HPDE6-E6E7 (cell line): ENCODE results near the gene ADD2.

Source experiments
- DNase-seq: peaks from one replicate; pipeline ENCODE4 v3.0.0; 2011; ENCODE audit warnings: missing footprints; ENCODE audit errors: extremely low spot score

ADD2 gene

GRCh38 chr2:70719231-70719630, 48.8 kb downstream of the ADD2 start:
- no peak for DNase-seq

- DNase-seq: no peak
Observed at GRCh38 chr2:70718736-70719135, 49.3 kb downstream of the ADD2 start.

- no peak for DNase-seq
Observed at GRCh38 chr2:70718241-70718640, 49.8 kb downstream of the ADD2 start.

- no peak for DNase-seq
Observed at GRCh38 chr2:70717431-70718038, 50.5 kb downstream of the ADD2 start.

GRCh38 chr2:70716951-70717350, 51.0 kb downstream of the ADD2 start:
- DNase-seq: no peak

GRCh38 chr2:70716131-70716743, 51.8 kb downstream of the ADD2 start:
- DNase-seq: no peak

- no peak for DNase-seq
Observed at GRCh38 chr2:70715071-70715985, 52.7 kb downstream of the ADD2 start.

GRCh38 chr2:70714141-70714905, 53.7 kb downstream of the ADD2 start:
- DNase-seq: no peak

- no peak for DNase-seq
Observed at GRCh38 chr2:70712916-70713315, 55.1 kb downstream of the ADD2 start.

GRCh38 chr2:70711191-70711590, 56.8 kb downstream of the ADD2 start:
- no peak for DNase-seq

GRCh38 chr2:70710038-70710690, 57.8 kb downstream of the ADD2 start:
- DNase-seq: no peak

GRCh38 chr2:70709275-70710037, 58.5 kb downstream of the ADD2 start:
- no peak for DNase-seq

GRCh38 chr2:70708376-70709199, 59.4 kb downstream of the ADD2 start:
- no peak for DNase-seq

GRCh38 chr2:70707706-70708105, 60.3 kb downstream of the ADD2 start:
- DNase-seq: no peak

GRCh38 chr2:70706026-70706795, 61.8 kb downstream of the ADD2 start:
- DNase-seq: no peak

- DNase-seq: no peak
Observed at GRCh38 chr2:70705160-70705850, 62.7 kb downstream of the ADD2 start.

GRCh38 chr2:70703900-70704549, 64.0 kb downstream of the ADD2 start:
- no peak for DNase-seq
